CD4-positive, alpha-beta memory T cell (primary cell): ENCODE data around the gene CGNL1. TPM values are rescaled to one million over a fixed set of nuclear protein-coding genes. Genes with fewer than 3 reads are reported as not detected.

Experiments used
- CTCF ChIA-PET: fragments of 350-600 bp; sonication (Branson Sonifier 250); formaldehyde crosslinking; loops from one replicate; lab custom pipeline; 2021; ENCODE audit warnings: inconsistent platforms; ENCODE audit not compliant: partially characterized antibody; lab: Charles Lee
- POLR2A ChIA-PET: fragments of 350-600 bp; sonication (Branson Sonifier 250); formaldehyde crosslinking; loops from one replicate; lab custom pipeline; 2021; ENCODE audit not compliant: partially characterized antibody; lab: Charles Lee
- DNase-seq, 5 donors: peaks; one replicate each; pipeline versions ENCODE4 v3.0.0 to v3.0.0-alpha.2; 2020 to 2022; ENCODE audit warnings: mixed read lengths in 1 of 5
- H3K27ac ChIP-seq: one replicate; pipeline ENCODE4 v1.7.0; 2013; ENCODE audit warnings: low read depth, low read length
- H3K27me3 ChIP-seq: 2 replicates; pipeline ENCODE4 v1.7.0; 2013; ENCODE audit warnings: mild to moderate bottlenecking, low read length, moderate library complexity; ENCODE audit not compliant: insufficient read depth
- H3K36me3 ChIP-seq: 2 replicates; pipeline ENCODE4 v1.7.0; 2013; ENCODE audit warnings: mild to moderate bottlenecking, low read length, moderate library complexity; ENCODE audit not compliant: insufficient read depth
- H3K4me1 ChIP-seq: 2 replicates; pipeline ENCODE4 v1.7.0; 2013; ENCODE audit warnings: mild to moderate bottlenecking, low read length, moderate library complexity; ENCODE audit not compliant: insufficient read depth
- H3K4me3 ChIP-seq, 2 donors: one replicate each; pipeline ENCODE4 v1.7.0; 2013; ENCODE audit warnings: low read length in 2 of 2, mild to moderate bottlenecking in 1 of 2
- H3K9me3 ChIP-seq, 2 donors: one replicate each; pipeline ENCODE4 v1.7.0; 2013; ENCODE audit warnings: low read length in 2 of 2, control low read depth in 1 of 2; ENCODE audit not compliant: control insufficient read depth in 1 of 2
- H3K27ac Mint-ChIP-seq, 7 donors: one replicate each; pipeline ENCODE4 v1.8.0; 2020 to 2021; ENCODE audit warnings: mixed read lengths in 7 of 7, mild to moderate bottlenecking in 6 of 7, inconsistent platforms in 3 of 7, moderate library complexity in 3 of 7
- H3K27me3 Mint-ChIP-seq, 2 donors: one replicate each; pipeline ENCODE4 v1.8.0; 2020 to 2021; ENCODE audit warnings: mixed read lengths in 2 of 2
- H3K36me3 Mint-ChIP-seq, 2 donors: one replicate each; pipeline ENCODE4 v1.8.0; 2020 to 2021; ENCODE audit warnings: mixed read lengths in 2 of 2, inconsistent platforms in 1 of 2, mild to moderate bottlenecking in 1 of 2
- H3K4me1 Mint-ChIP-seq, 4 donors: one replicate each; pipeline ENCODE4 v1.8.0; 2020 to 2021; ENCODE audit warnings: mixed read lengths in 4 of 4, mild to moderate bottlenecking in 1 of 4
- H3K4me3 Mint-ChIP-seq, 8 donors: one replicate each; pipeline ENCODE4 v1.8.0; 2020 to 2021; ENCODE audit warnings: mixed read lengths in 8 of 8, mild to moderate bottlenecking in 7 of 8, moderate library complexity in 6 of 8, inconsistent platforms in 3 of 8
- H3K9me3 Mint-ChIP-seq, 8 donors: one replicate each; pipeline ENCODE4 v1.8.0; 2020 to 2021; ENCODE audit warnings: mixed read lengths in 8 of 8, mild to moderate bottlenecking in 5 of 8, inconsistent platforms in 3 of 8, moderate library complexity in 1 of 8
- intact Hi-C: fragments of 100-400 bp; cut with micrococcal nuclease; formaldehyde crosslinking; loops from one replicate; pipeline ENCODE4 v1.15.1; 2023
- polyA plus RNA-seq, 2 donors: library from polyadenylated mRNA; unstranded; fragments of 300-500 nt; fragmentation: Illumina TruSeq; gene quantifications; one replicate each; pipeline ENCODE4 v1.2.3, GENCODE V29; 2021
- total RNA-seq, 2 experiments: library from RNA; stranded (reverse); gene quantifications; one replicate each; pipeline ENCODE4 v1.2.3, GENCODE V29; 2021

Gene CGNL1
- total and polyA plus RNA-seq, 4 experiments from 2014 or later, result not detected

GRCh38 chr15:57573151-57573550 is 196.8 kb downstream of the CGNL1 start:
- no peak overlapping the region for H3K27ac Mint-ChIP-seq
- no peaks in the 10 kb centered on the region for H3K27me3 ChIP-seq
- H3K27ac ChIP-seq, result no peak overlapping the region
- H3K4me1 Mint-ChIP-seq, result no peaks in the 10 kb centered on the region
- H3K36me3 ChIP-seq, result no peaks in the 10 kb centered on the region
- intact Hi-C loops, result no loop called here
- no peaks in the 10 kb centered on the region for H3K9me3 ChIP-seq
- H3K4me3 ChIP-seq, result no peak overlapping the region
- ChIA-PET POLR2A (interaction anchor here (1.5 kb wide), 1 partner anchor 15 kb away, joined by 3 read pairs; no protein-coding TSS in a partner anchor), CTCF (interaction anchor here (1.4 to 3.9 kb wide), 2 partner anchors 10 to 13 kb away, joined by 3 to 20 read pairs; no protein-coding TSS in a partner anchor)
- H3K36me3 Mint-ChIP-seq, result no peaks in the 10 kb centered on the region
- H3K27me3 Mint-ChIP-seq, result peaks cover 3 to 7% of the 10 kb centered on the region in 2 donors
- H3K4me1 ChIP-seq, result no peaks in the 10 kb centered on the region
- H3K9me3 Mint-ChIP-seq, result peaks cover 0 to 2% (median 0%) of the 10 kb centered on the region in 8 donors
- no peak overlapping the region for H3K4me3 Mint-ChIP-seq
- DNase-seq, result no peak

GRCh38 chr15:57575363-57575762 is 199.1 kb downstream of the CGNL1 start:
- peaks cover 8 to 9% of the 10 kb centered on the region in 2 donors for H3K27me3 Mint-ChIP-seq
- ChIA-PET CTCF (interaction anchor here (0.9 to 1.7 kb wide), 2 partner anchors 12 to 14 kb away, joined by 3 to 4 read pairs; no protein-coding TSS in a partner anchor), POLR2A (no interaction called here)
- DNase-seq, result no peak
- H3K36me3 Mint-ChIP-seq, result no peaks in the 10 kb centered on the region
- H3K4me3 ChIP-seq, result no peak overlapping the region
- no peaks in the 10 kb centered on the region for H3K36me3 ChIP-seq
- H3K4me3 Mint-ChIP-seq, result no peak overlapping the region
- H3K27me3 ChIP-seq, result no peaks in the 10 kb centered on the region
- H3K4me1 Mint-ChIP-seq, result no peaks in the 10 kb centered on the region
- no peaks in the 10 kb centered on the region for H3K9me3 ChIP-seq
- H3K27ac ChIP-seq, result no peak overlapping the region
- H3K4me1 ChIP-seq, result no peaks in the 10 kb centered on the region
- intact Hi-C loops, result no loop called here
- H3K9me3 Mint-ChIP-seq, result peaks cover 0 to 1% (median 0%) of the 10 kb centered on the region in 8 donors
- H3K27ac Mint-ChIP-seq, result no peak overlapping the region

GRCh38 chr15:57578288-57578900 is 202.1 kb downstream of the CGNL1 start:
- Histone ChIP-seq H3K36me3 (no peaks in the 10 kb centered on the region), H3K9me3 (no peaks in the 10 kb centered on the region), H3K4me1 (no peaks in the 10 kb centered on the region), H3K27ac (no peak overlapping the region), H3K27me3 (no peaks in the 10 kb centered on the region), H3K4me3 (no peak overlapping the region)
- no peak for DNase-seq
- Mint-ChIP-seq H3K36me3 (peaks cover 0 to 5% of the 10 kb centered on the region in 2 donors), H3K27me3 (peaks cover 8 to 13% of the 10 kb centered on the region in 2 donors), H3K27ac (no peak overlapping the region), H3K4me1 (no peaks in the 10 kb centered on the region), H3K9me3 (peaks cover 2 to 19% (median 12%) of the 10 kb centered on the region in 8 donors), H3K4me3 (no peak overlapping the region)
- ChIA-PET POLR2A (no interaction called here), CTCF (no interaction called here)
- intact Hi-C loops, result no loop called here

- Histone ChIP-seq H3K4me1 (no peaks in the 10 kb centered on the region), H3K4me3 (no peak overlapping the region), H3K9me3 (no peaks in the 10 kb centered on the region), H3K27me3 (no peaks in the 10 kb centered on the region), H3K36me3 (no peaks in the 10 kb centered on the region), H3K27ac (no peak overlapping the region)
- H3K36me3 Mint-ChIP-seq, result peaks cover 0 to 5% of the 10 kb centered on the region in 2 donors
- intact Hi-C loops, result no loop called here
- H3K4me3 Mint-ChIP-seq, result no peak overlapping the region
- CTCF ChIA-PET, result no interaction called here
- POLR2A ChIA-PET, result no interaction called here
- no peaks in the 10 kb centered on the region for H3K4me1 Mint-ChIP-seq
- peaks cover 10 to 13% of the 10 kb centered on the region in 2 donors for H3K27me3 Mint-ChIP-seq
- H3K27ac Mint-ChIP-seq, result no peak overlapping the region
- no peak for DNase-seq
- peaks cover 3 to 28% (median 19%) of the 10 kb centered on the region in 8 donors for H3K9me3 Mint-ChIP-seq
These were observed 204.1 kb downstream of the CGNL1 start for GRCh38 chr15:57580428-57580827.

GRCh38 chr15:57580866-57581265 is 204.6 kb downstream of the CGNL1 start:
- Mint-ChIP-seq H3K4me3 (no peak overlapping the region), H3K4me1 (no peaks in the 10 kb centered on the region), H3K27ac (no peak overlapping the region), H3K27me3 (peaks cover 11 to 12% of the 10 kb centered on the region in 2 donors), H3K9me3 (peaks cover 3 to 28% (median 19%) of the 10 kb centered on the region in 8 donors), H3K36me3 (peaks cover 0 to 5% of the 10 kb centered on the region in 2 donors)
- Histone ChIP-seq H3K9me3 (no peaks in the 10 kb centered on the region), H3K36me3 (no peaks in the 10 kb centered on the region), H3K27me3 (no peaks in the 10 kb centered on the region), H3K4me1 (no peaks in the 10 kb centered on the region), H3K27ac (no peak overlapping the region), H3K4me3 (no peak overlapping the region)
- ChIA-PET POLR2A (no interaction called here), CTCF (no interaction called here)
- no peak for DNase-seq
- intact Hi-C loops, result no loop called here

- Mint-ChIP-seq H3K27ac (no peak overlapping the region), H3K36me3 (peaks cover 0 to 5% of the 10 kb centered on the region in 2 donors), H3K4me3 (no peak overlapping the region), H3K27me3 (peaks cover 10 to 11% of the 10 kb centered on the region in 2 donors), H3K4me1 (peaks cover 2 to 10% (median 6%) of the 10 kb centered on the region in 4 donors), H3K9me3 (peaks cover 4 to 28% (median 19%) of the 10 kb centered on the region in 8 donors)
- Histone ChIP-seq H3K27me3 (no peaks in the 10 kb centered on the region), H3K4me1 (peaks cover 11% of the 10 kb centered on the region), H3K9me3 (no peaks in the 10 kb centered on the region), H3K4me3 (no peak overlapping the region), H3K36me3 (no peaks in the 10 kb centered on the region), H3K27ac (no peak overlapping the region)
- ChIA-PET CTCF (no interaction called here), POLR2A (no interaction called here)
- no peak for DNase-seq
- intact Hi-C loops, result no loop called here
These were observed 205.8 kb downstream of the CGNL1 start for GRCh38 chr15:57582090-57582489.

GRCh38 chr15:57583282-57583681 is 207.0 kb downstream of the CGNL1 start:
- CTCF ChIA-PET, result no interaction called here
- peaks cover 11 to 21% (median 18%) of the 10 kb centered on the region in 4 donors for H3K4me1 Mint-ChIP-seq
- Histone ChIP-seq H3K4me1 (peaks cover 23% of the 10 kb centered on the region), H3K27me3 (no peaks in the 10 kb centered on the region), H3K4me3 (no peak overlapping the region), H3K9me3 (no peaks in the 10 kb centered on the region), H3K36me3 (no peaks in the 10 kb centered on the region), H3K27ac (no peak overlapping the region)
- POLR2A ChIA-PET, result no interaction called here
- peaks cover 8 to 10% of the 10 kb centered on the region in 2 donors for H3K27me3 Mint-ChIP-seq
- intact Hi-C loops, result no loop called here
- peaks cover 0 to 5% of the 10 kb centered on the region in 2 donors for H3K36me3 Mint-ChIP-seq
- no peak overlapping the region for H3K4me3 Mint-ChIP-seq
- peaks cover 4 to 28% (median 19%) of the 10 kb centered on the region in 8 donors for H3K9me3 Mint-ChIP-seq
- H3K27ac Mint-ChIP-seq, result no peak overlapping the region
- DNase-seq, result no peak
